Activated naive CD8-positive, alpha-beta T cell treated with anti-CD3 and anti-CD28 coated beads, Interleukin-2, amount 10 ng/mL, durations not matched to agents 7 days and 5 days (primary cell): ENCODE measurements around the gene FBXO46. TPM values are rescaled to one million over a fixed set of nuclear protein-coding genes. Genes with fewer than 3 reads are reported as not detected.
"Not testable (repeated sequence)": the region's sequence is repeated elsewhere in the genome, so short reads cannot be mapped to it uniquely, and the experiment has no call there.

Experiments
- ATAC-seq: fragments of 150-1000 bp; cut with Tn5 transposase; one replicate; pipeline ENCODE4 v1.10.0; 2021; ENCODE audit warnings: low read depth, moderate library complexity
- POLR2A ChIA-PET: fragments of 350-600 bp; sonication (Branson Sonifier 250); formaldehyde crosslinking; loops from one replicate; lab custom pipeline; 2021; ENCODE audit warnings: antibody characterized with exemption; lab: Charles Lee
- DNase-seq: peaks from one replicate; pipeline ENCODE4 v3.0.0; 2021
- H3K27ac Mint-ChIP-seq: one replicate; pipeline ENCODE4 v1.8.0; 2022; ENCODE audit warnings: mild to moderate bottlenecking, mixed read lengths
- H3K27me3 Mint-ChIP-seq: one replicate; pipeline ENCODE4 v1.8.0; 2022; ENCODE audit warnings: mild to moderate bottlenecking, moderate library complexity, mixed read lengths
- H3K36me3 Mint-ChIP-seq: one replicate; pipeline ENCODE4 v1.8.0; 2021; ENCODE audit warnings: mild to moderate bottlenecking, mixed read lengths
- H3K4me1 Mint-ChIP-seq: one replicate; pipeline ENCODE4 v1.8.0; 2021; ENCODE audit warnings: mixed read lengths
- H3K4me3 Mint-ChIP-seq: one replicate; pipeline ENCODE4 v1.8.0; 2022; ENCODE audit warnings: mild to moderate bottlenecking, moderate library complexity, mixed read lengths
- H3K9me3 Mint-ChIP-seq: one replicate; pipeline ENCODE4 v1.8.0; 2021; ENCODE audit warnings: mixed read lengths
- total RNA-seq, 2 experiments: library from RNA; stranded (reverse); gene quantifications; one replicate each; pipeline ENCODE4 v1.2.3, GENCODE V29; 2021

Gene FBXO46
- total RNA-seq, 2 experiments from 2014 or later: 29.9 to 35.5 TPM

DNA sequence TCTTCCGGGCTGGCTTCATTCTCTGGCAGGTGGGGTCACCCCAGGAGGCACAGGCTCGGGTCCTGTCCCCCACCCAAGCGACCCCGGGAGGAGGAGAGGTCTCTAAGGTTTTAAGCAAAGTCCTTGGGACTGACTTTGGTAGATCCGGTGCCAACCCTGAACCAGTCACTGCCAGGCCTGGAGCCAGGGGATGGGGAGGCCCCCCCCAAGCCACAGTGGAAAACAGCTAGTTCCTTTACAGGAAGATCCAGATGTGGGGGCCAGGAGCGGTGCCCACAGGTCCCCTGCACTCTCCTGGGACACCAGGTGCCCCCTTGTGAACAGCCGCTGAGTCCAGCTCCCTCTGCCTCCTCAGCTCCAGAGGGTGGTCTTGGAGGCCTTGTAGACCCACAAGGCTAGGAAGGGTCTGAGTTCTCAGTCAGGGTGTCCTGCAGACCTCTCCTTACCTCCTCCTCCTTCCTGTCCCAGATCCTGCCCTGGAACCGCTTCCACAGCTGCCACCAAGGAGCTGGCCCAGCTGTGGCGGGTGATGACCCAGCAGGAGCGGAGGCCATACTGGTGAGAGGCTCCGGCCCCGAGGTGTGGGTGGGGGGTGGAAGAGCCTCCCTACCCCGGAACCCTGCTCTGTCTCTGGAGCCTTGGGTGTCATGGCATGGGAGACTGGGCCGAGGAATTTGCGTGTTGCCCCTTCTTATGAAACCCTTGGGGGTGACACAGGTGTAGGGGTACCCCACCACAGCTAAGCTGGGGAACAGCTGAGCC, 32.4 kb upstream of the FBXO46 start:
- POLR2A ChIA-PET: no interaction called here
- ATAC-seq (no peak), DNase-seq (no peak)
- H3K4me1 Mint-ChIP-seq: no peaks in the 10 kb centered on the region
- H3K27me3 Mint-ChIP-seq: peaks cover 17% of the 10 kb centered on the region
- H3K9me3 Mint-ChIP-seq: no peaks in the 10 kb centered on the region
- no peaks in the 10 kb centered on the region for H3K36me3 Mint-ChIP-seq
- H3K4me3 Mint-ChIP-seq: no peak overlapping the region
- no peak overlapping the region for H3K27ac Mint-ChIP-seq

DNA sequence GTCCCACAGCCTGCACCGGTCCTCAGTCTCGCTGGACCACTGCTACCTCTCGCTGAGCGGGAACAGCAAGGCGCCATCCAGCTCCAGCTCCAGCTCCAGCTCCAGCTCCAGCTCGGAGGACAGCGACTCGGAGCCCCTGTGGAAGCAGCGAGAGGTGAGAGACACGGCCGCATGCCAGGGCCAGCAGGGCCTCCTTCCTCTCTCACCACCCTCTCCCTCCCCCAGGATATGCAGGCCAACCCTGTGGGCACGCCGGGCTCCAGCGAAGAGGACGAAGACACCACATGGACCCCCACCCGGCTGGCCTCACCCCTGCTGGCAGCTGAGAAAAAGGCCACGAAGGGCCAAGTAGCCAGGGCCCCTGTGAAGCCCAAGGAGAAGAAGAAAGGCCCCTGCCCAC, 31.0 kb upstream of the FBXO46 start:
- H3K9me3 Mint-ChIP-seq: no peaks in the 10 kb centered on the region
- H3K4me1 Mint-ChIP-seq: no peaks in the 10 kb centered on the region
- POLR2A ChIA-PET: no interaction called here
- no peak overlapping the region for H3K27ac Mint-ChIP-seq
- peaks cover 10% of the 10 kb centered on the region for H3K27me3 Mint-ChIP-seq
- no peak for ATAC-seq
- H3K36me3 Mint-ChIP-seq: no peaks in the 10 kb centered on the region
- no peak overlapping the region for H3K4me3 Mint-ChIP-seq
- no peak for DNase-seq

DNA sequence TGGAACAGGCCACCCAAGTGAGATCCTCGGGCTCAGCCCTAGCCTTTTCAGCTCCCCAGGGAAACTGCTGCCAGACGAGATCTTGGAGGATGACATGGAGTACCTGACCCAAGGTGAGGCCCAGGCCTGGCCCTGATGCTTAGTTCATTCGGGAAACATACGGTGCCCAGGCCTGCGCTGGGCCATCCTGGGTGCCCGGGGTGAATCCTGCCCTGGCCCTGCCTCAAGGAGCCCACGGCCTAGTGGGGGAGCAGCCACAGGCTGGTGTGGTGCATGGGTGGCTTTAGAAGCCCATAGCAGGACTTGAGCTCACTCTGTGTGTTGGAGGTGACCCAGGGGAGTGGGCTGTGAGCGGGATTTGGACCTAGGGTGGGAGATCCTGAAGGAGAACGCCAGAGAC, 28.2 kb upstream of the FBXO46 start:
- DNase-seq (no peak), ATAC-seq (no peak)
- Mint-ChIP-seq H3K4me3 (no peak overlapping the region), H3K9me3 (no peaks in the 10 kb centered on the region), H3K36me3 (no peaks in the 10 kb centered on the region), H3K27ac (no peak overlapping the region), H3K4me1 (no peaks in the 10 kb centered on the region), H3K27me3 (peaks cover 4% of the 10 kb centered on the region)
- POLR2A ChIA-PET: no interaction called here

GRCh38 chr19:45757695-45758094, 27.0 kb upstream of the FBXO46 start:
- no peaks in the 10 kb centered on the region for H3K36me3 Mint-ChIP-seq
- POLR2A ChIA-PET: no interaction called here
- no peak overlapping the region for H3K27ac Mint-ChIP-seq
- no peaks in the 10 kb centered on the region for H3K9me3 Mint-ChIP-seq
- no peak overlapping the region for H3K4me3 Mint-ChIP-seq
- no peak for DNase-seq
- no peaks in the 10 kb centered on the region for H3K4me1 Mint-ChIP-seq
- peaks cover 4% of the 10 kb centered on the region for H3K27me3 Mint-ChIP-seq
- ATAC-seq: no peak

DNA sequence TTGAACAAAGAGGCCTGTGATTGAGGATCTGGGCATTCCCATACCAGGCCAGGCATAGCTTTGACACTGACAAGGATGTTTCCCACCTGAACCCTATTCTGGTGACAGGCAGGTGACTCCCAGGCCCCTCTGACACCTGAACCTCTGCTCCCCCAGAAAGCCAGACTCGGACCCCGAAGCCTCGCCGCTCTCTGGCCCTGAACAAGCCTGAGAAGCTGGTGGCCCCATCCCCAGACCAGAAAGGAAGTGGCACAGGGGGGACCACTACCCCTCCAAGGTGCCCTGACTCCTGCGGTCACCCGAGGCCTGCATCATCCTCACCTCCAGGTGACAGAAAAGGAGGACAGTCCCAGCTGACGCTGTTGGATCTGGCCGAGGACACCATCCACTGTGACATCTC, 23.6 kb upstream of the FBXO46 start:
- Mint-ChIP-seq H3K27me3 (peaks cover 2% of the 10 kb centered on the region), H3K36me3 (no peaks in the 10 kb centered on the region), H3K4me1 (no peaks in the 10 kb centered on the region), H3K4me3 (no peak overlapping the region), H3K9me3 (no peaks in the 10 kb centered on the region), H3K27ac (no peak overlapping the region)
- ATAC-seq: no peak
- DNase-seq: no peak
- POLR2A ChIA-PET: no interaction called here

GRCh38 chr19:45753548-45753947, 22.9 kb upstream of the FBXO46 start:
- POLR2A ChIA-PET: no interaction called here
- DNase-seq: no peak
- no peaks in the 10 kb centered on the region for H3K36me3 Mint-ChIP-seq
- no peak overlapping the region for H3K4me3 Mint-ChIP-seq
- H3K4me1 Mint-ChIP-seq: no peaks in the 10 kb centered on the region
- no peak for ATAC-seq
- no peak overlapping the region for H3K27ac Mint-ChIP-seq
- H3K9me3 Mint-ChIP-seq: no peaks in the 10 kb centered on the region
- peaks cover 2% of the 10 kb centered on the region for H3K27me3 Mint-ChIP-seq

GRCh38 chr19:45752639-45753038, 21.9 kb upstream of the FBXO46 start:
- Mint-ChIP-seq H3K4me1 (no peaks in the 10 kb centered on the region), H3K9me3 (no peaks in the 10 kb centered on the region), H3K27ac (no peak overlapping the region), H3K27me3 (peaks cover 4% of the 10 kb centered on the region), H3K36me3 (no peaks in the 10 kb centered on the region), H3K4me3 (no peak overlapping the region)
- ATAC-seq (no peak), DNase-seq (no peak)
- POLR2A ChIA-PET: interaction anchor here (0.6 kb wide), 1 partner anchor 367 kb away, joined by 3 read pairs; no protein-coding TSS in a partner anchor

- H3K4me3 Mint-ChIP-seq, POLR2A ChIA-PET, H3K9me3 Mint-ChIP-seq, H3K36me3 Mint-ChIP-seq, H3K4me1 Mint-ChIP-seq, H3K27ac Mint-ChIP-seq, ATAC-seq, DNase-seq: not testable (repeated sequence)
- peaks cover 11% of the 10 kb centered on the region for H3K27me3 Mint-ChIP-seq
Measured at GRCh38 chr19:45751483-45751882, 20.8 kb upstream of the FBXO46 start.

DNA sequence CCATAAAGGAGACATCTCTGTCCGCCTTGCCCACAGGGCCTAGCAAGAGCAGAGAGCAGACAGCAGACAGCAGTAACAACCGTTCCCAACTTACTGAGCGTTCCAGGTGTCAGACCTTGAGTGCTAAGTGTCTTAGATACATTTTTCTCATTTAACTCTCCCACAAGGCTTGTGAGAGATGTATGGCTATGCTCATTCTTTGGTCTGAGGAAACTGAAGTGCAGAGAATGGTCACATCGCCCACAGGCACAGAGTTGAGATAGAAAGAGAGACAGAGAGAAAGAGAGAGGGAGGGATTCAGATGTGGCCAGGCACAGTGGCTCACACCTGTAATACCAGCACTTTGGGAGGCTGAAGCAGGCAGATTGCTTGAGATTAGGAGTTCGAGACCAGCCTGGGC, 16.8 kb upstream of the FBXO46 start:
- POLR2A ChIA-PET: no interaction called here
- H3K27me3 Mint-ChIP-seq: peaks cover 25% of the 10 kb centered on the region
- H3K4me3 Mint-ChIP-seq: no peak overlapping the region
- H3K4me1 Mint-ChIP-seq: no peaks in the 10 kb centered on the region
- no peaks in the 10 kb centered on the region for H3K36me3 Mint-ChIP-seq
- H3K9me3 Mint-ChIP-seq: no peaks in the 10 kb centered on the region
- no peak overlapping the region for H3K27ac Mint-ChIP-seq
- ATAC-seq: no peak
- DNase-seq: no peak

DNA sequence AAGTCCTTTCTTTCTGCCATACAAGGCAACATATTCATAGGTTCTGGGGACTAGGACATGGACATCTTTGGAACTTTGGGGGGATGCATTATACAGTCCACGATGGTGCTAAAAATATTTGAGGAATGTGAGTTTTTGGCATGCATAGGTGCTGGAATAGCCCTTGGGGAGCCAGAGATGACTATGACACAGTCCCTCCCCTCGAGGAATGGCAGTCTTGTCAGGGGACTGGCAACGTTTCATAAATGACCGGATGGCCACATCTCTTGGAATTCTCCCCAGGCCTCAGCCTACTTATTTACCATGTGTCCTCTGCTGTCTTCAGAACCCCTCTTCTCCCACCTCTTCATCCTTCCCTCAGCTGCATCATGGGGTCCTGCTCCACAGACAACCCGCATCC, 16.2 kb upstream of the FBXO46 start:
- Mint-ChIP-seq H3K36me3 (no peaks in the 10 kb centered on the region), H3K9me3 (no peaks in the 10 kb centered on the region), H3K27me3 (peaks cover 28% of the 10 kb centered on the region), H3K4me1 (no peaks in the 10 kb centered on the region), H3K4me3 (no peak overlapping the region), H3K27ac (no peak overlapping the region)
- no peak for ATAC-seq
- no peak for DNase-seq
- POLR2A ChIA-PET: no interaction called here

GRCh38 chr19:45745606-45746005, 14.9 kb upstream of the FBXO46 start:
- H3K4me1 Mint-ChIP-seq: no peaks in the 10 kb centered on the region
- DNase-seq (no peak), ATAC-seq (no peak)
- H3K27me3 Mint-ChIP-seq: peaks cover 26% of the 10 kb centered on the region
- POLR2A ChIA-PET: no interaction called here
- no peaks in the 10 kb centered on the region for H3K36me3 Mint-ChIP-seq
- H3K27ac Mint-ChIP-seq: no peak overlapping the region
- no peak overlapping the region for H3K4me3 Mint-ChIP-seq
- no peaks in the 10 kb centered on the region for H3K9me3 Mint-ChIP-seq

DNA sequence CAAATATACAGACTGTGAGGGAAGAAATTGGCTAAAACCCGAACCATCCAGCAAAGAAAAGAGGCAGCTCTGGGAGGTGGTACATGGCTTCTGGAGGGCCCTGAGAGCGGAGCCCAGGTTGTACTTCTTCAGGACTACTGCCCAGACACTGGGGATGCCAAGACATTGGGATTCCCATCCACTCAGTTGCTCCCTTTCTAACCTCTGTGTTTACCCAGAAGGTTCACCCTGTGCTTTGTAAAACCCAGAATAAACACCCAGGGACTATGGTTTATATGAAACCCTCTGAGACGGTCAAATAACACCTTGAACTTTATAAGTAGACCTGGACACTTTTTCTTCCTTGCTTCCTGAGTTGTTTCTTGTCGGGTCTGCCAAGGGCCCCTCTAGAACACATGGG, 12.3 kb upstream of the FBXO46 start:
- POLR2A ChIA-PET: no interaction called here

DNA sequence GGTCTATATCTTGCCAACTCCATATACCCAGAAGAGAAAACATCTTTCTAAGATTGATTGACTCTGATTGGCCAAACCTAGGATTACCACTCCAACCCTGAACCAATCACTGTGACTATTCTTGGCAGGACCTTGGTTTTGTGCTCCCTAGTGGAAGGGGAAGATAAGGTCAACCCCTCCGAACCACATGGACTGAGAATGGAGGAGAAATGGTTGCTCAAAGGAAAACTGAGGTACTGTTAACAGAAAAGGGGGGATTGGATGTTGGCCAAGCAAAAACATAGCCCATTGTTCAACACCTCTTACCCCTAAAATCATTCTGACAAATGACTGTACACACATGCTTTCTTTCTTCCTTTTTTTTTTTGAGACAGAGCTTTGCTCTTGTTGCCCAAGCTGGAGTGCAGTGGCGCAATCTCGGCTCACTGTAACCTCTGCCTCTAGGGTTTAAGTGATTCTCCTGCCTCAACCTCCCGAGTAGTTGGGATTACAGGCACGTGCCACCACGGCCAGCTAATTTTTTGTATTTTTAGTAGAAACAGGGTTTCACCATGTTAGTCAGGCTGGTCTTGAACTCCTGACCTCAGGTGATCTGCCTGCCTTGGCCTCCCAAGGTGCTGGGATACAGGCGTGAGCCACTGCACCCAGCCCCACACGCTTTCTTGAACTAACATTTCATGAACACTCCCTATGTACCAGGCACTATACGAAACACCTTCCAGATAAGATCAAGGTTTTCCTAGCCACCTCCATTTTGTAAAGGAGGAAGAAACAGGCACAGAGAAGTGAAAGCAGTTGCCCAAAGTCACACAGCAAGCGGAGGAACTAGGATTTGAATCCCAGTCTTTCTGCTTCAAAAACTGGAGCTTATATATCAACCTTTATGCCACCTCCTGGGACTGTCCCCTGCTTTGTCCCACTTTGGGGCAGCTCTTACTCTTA, 9.1 kb upstream of the FBXO46 start:
- H3K27me3 Mint-ChIP-seq: peaks cover 15% of the 10 kb centered on the region
- H3K36me3 Mint-ChIP-seq: no peaks in the 10 kb centered on the region
- no peaks in the 10 kb centered on the region for H3K4me1 Mint-ChIP-seq
- H3K27ac Mint-ChIP-seq: no peak overlapping the region
- no peak for DNase-seq
- no peak overlapping the region for H3K4me3 Mint-ChIP-seq
- POLR2A ChIA-PET: no interaction called here
- H3K9me3 Mint-ChIP-seq: no peaks in the 10 kb centered on the region
- ATAC-seq: no peak

More for the DNA sequence above, 12.3 kb upstream of the FBXO46 start:
- Mint-ChIP-seq H3K27ac (no peak overlapping the region), H3K27me3 (peaks cover 26% of the 10 kb centered on the region), H3K4me1 (no peaks in the 10 kb centered on the region), H3K9me3 (no peaks in the 10 kb centered on the region), H3K36me3 (no peaks in the 10 kb centered on the region), H3K4me3 (no peak overlapping the region)
- ATAC-seq: no peak
- DNase-seq: no peak
